Vagina (tissue), 2 donors: ENCODE data around the gene MLKL. TPM values are rescaled to one million over a fixed set of nuclear protein-coding genes. Genes with fewer than 3 reads are reported as not detected.

Experiments
- DNase-seq, 2 donors: peaks; one replicate each; pipeline ENCODE4 v3.0.0-alpha.2; 2017; ENCODE audit errors: extremely low spot score in 2 of 2
- H3K27ac ChIP-seq: fragments of 200-600 bp; sonication (generic); one replicate; pipeline ENCODE4 v1.5.1; 2019
- H3K27me3 ChIP-seq: fragments of 200-600 bp; sonication (generic); one replicate; pipeline ENCODE4 v1.5.1; 2019
- H3K36me3 ChIP-seq, 2 donors: fragments of 200-600 bp; sonication (generic); one replicate each; pipeline ENCODE4 v1.5.1; 2017 to 2019
- H3K4me1 ChIP-seq: fragments of 200-600 bp; sonication (generic); one replicate; pipeline ENCODE4 v1.5.1; 2019
- H3K4me3 ChIP-seq, 2 donors: fragments of 200-600 bp; sonication (generic); 1 replicate in 1 of 2; 2 replicates in 1 of 2; pipeline ENCODE4 v1.5.1; 2016 to 2019
- H3K9me3 ChIP-seq: fragments of 200-600 bp; sonication (generic); one replicate; pipeline ENCODE4 v1.5.1; 2019
- POLR2A ChIP-seq, 2 donors: fragments of 450-650 bp; IDR thresholded peaks; one replicate each; pipeline ENCODE4 v1.6.1; 2017; ENCODE audit warnings: antibody characterized with exemption in 2 of 2, mild to moderate bottlenecking in 2 of 2, moderate library complexity in 2 of 2
- POLR2AphosphoS5 ChIP-seq, 2 donors: sonication (generic); formaldehyde crosslinking; IDR thresholded peaks; one replicate each; pipeline ENCODE4 v1.9.0; 2017; ENCODE audit warnings: antibody characterized with exemption in 2 of 2, mild to moderate bottlenecking in 2 of 2, low read depth in 1 of 2; ENCODE audit not compliant: insufficient read depth in 1 of 2
- intact Hi-C: fragments of 100-400 bp; cut with DNase I; formaldehyde crosslinking; loops from one replicate; pipeline ENCODE4 v1.15.1; 2023
- total RNA-seq: library from RNA; depleted of rRNA; stranded (reverse); fragments of >200 nt; gene quantifications from one replicate; pipeline ENCODE4 v1.2.3, GENCODE V29; 2016
- TF ChIP-seq, protein P1 (sequence below), 3 experiments: fragments of 450-650 bp in 2 of 3; fragments of 200-600 bp in 1 of 3; sonication (generic) in 1 of 3; IDR thresholded peaks; one replicate each; pipeline ENCODE4 v1.5.1; 2017 to 2019; ENCODE audit warnings: antibody characterized with exemption in 3 of 3, mild to moderate bottlenecking in 2 of 3, moderate library complexity in 2 of 3

The MLKL gene
- total RNA-seq = 40.0 TPM

DNA sequence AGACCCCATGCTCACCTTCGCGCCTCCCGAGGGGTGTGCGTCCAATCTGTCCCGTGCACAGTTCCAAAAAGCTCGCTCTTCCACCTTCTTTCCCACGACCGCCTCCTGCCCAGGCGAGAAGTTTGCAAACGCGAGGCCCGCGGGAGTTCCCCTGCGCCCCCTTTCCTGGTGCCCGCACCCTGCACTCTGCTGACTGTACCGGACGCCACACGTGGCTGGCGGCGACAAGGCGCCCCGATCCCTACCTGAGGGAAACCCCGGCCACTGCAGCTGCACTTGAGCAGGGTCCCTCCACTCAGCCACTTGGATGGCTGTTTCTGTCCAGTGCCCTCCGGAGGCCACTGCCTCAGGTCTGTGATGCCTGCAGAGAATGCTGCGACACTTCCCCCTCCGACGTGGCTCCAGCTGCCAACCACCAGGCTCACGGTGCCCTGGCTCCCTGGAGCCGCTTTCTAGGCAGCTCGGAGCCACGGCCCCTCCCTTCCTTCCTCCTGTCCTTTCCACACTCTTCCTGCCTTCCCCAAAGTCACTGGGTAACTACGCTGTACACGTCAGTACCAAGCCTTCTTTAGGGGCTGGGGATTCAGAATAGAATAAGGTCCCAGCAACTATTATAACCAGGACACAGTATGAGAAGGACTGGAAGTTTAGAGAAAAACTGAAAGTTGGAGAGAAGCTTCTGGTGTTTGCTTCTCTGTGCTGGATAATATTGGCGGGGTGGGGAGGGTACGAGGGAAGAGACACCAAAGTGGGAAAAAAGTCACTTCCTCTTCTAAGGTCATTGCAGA lies at the start of gene MLKL:
MLKL (minus strand) TSS at position 425 of the 788 bp plus-strand sequence. CDS start 5,105 bp downstream, outside the sequence.
- no peak for DNase-seq
- Histone ChIP-seq H3K36me3 (no peaks in the 10 kb centered on the region), H3K27me3 (no peaks in the 10 kb centered on the region), H3K9me3 (no peaks in the 10 kb centered on the region), H3K4me1 (peaks cover 34% of the 10 kb centered on the region), H3K27ac (peak within 1 kb of the TSS; percentile 89), H3K4me3 (peak within 1 kb of the TSS; percentile 66 to 96)
- intact Hi-C loops = loop anchor here (10.0 kb wide), 1 partner anchor 164 kb away; no protein-coding TSS in a partner anchor
- TF ChIP-seq POLR2AphosphoS5 (IDR thresholded peaks at IDR 0.05; ENCODE audit: insufficient read depth in 1 of 2, low read depth in 1 of 2) (peak; percentile 76 to 83), POLR2A (IDR thresholded peaks at IDR 0.05) (no peak)
- TF ChIP-seq, protein P1, sequence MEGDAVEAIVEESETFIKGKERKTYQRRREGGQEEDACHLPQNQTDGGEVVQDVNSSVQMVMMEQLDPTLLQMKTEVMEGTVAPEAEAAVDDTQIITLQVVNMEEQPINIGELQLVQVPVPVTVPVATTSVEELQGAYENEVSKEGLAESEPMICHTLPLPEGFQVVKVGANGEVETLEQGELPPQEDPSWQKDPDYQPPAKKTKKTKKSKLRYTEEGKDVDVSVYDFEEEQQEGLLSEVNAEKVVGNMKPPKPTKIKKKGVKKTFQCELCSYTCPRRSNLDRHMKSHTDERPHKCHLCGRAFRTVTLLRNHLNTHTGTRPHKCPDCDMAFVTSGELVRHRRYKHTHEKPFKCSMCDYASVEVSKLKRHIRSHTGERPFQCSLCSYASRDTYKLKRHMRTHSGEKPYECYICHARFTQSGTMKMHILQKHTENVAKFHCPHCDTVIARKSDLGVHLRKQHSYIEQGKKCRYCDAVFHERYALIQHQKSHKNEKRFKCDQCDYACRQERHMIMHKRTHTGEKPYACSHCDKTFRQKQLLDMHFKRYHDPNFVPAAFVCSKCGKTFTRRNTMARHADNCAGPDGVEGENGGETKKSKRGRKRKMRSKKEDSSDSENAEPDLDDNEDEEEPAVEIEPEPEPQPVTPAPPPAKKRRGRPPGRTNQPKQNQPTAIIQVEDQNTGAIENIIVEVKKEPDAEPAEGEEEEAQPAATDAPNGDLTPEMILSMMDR (IDR thresholded peaks at IDR 0.05) = no peak

DNA sequence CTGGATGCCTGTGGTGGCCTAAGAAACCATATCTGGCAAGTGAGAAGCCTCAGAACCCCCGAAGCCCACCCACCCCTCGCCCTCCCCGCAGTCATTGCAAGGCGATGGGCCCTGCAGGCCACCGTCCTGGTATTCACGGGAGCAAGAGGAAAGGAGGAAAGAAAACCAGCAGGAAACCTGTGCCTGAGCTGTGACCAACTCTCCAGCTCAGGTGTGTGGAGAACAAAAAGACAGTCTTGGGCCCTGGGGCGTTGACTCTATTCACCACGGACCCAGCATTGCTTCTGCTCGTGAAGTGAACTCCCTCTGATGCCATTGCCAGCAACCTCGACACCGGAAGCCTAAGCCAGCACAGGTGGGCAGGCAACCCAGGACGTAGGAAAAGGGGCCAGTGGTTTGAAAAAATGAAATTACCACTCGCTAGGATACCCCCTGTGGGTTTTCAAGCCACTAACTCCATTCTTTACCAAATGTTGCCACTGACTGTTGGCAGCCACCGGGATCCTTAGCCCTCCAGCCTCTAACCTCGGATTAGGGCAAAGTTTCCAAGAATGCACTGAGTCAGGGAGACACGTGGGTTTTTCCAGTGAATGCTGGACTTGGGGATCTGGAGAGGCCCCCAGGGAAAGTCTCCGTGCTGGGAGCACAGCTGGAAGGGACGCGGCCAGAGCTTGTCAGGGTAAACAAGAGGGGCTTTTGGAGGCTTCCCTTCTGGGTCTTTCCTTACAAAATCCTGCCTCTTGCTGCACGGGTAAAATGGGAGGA lies 48.8 kb upstream of the MLKL start:
- Histone ChIP-seq H3K36me3 (no peaks in the 10 kb centered on the region), H3K9me3 (no peaks in the 10 kb centered on the region), H3K27me3 (no peaks in the 10 kb centered on the region), H3K27ac (no peak overlapping the region), H3K4me1 (no peaks in the 10 kb centered on the region), H3K4me3 (no peak overlapping the region)
- no peak for DNase-seq
- TF ChIP-seq POLR2A (IDR thresholded peaks at IDR 0.05) (no peak), POLR2AphosphoS5 (IDR thresholded peaks at IDR 0.05; ENCODE audit: insufficient read depth in 1 of 2, low read depth in 1 of 2) (no peak)
- TF ChIP-seq, protein P1 (IDR thresholded peaks at IDR 0.05) = no peak
- intact Hi-C loops = no loop called here

- Histone ChIP-seq H3K36me3 (no peaks in the 10 kb centered on the region), H3K27me3 (no peaks in the 10 kb centered on the region), H3K27ac (no peak overlapping the region), H3K4me1 (peaks cover 8% of the 10 kb centered on the region), H3K4me3 (no peak overlapping the region), H3K9me3 (no peaks in the 10 kb centered on the region)
- intact Hi-C loops = no loop called here
- DNase-seq = no peak
- TF ChIP-seq POLR2A (IDR thresholded peaks at IDR 0.05) = no peak
- TF ChIP-seq, protein P1 (IDR thresholded peaks at IDR 0.05) = no peak
- TF ChIP-seq POLR2AphosphoS5 (IDR thresholded peaks at IDR 0.05; ENCODE audit: insufficient read depth in 1 of 2, low read depth in 1 of 2) = no peak
Measured at GRCh38 chr16:74748616-74749026, 48.0 kb upstream of the MLKL start.

DNA sequence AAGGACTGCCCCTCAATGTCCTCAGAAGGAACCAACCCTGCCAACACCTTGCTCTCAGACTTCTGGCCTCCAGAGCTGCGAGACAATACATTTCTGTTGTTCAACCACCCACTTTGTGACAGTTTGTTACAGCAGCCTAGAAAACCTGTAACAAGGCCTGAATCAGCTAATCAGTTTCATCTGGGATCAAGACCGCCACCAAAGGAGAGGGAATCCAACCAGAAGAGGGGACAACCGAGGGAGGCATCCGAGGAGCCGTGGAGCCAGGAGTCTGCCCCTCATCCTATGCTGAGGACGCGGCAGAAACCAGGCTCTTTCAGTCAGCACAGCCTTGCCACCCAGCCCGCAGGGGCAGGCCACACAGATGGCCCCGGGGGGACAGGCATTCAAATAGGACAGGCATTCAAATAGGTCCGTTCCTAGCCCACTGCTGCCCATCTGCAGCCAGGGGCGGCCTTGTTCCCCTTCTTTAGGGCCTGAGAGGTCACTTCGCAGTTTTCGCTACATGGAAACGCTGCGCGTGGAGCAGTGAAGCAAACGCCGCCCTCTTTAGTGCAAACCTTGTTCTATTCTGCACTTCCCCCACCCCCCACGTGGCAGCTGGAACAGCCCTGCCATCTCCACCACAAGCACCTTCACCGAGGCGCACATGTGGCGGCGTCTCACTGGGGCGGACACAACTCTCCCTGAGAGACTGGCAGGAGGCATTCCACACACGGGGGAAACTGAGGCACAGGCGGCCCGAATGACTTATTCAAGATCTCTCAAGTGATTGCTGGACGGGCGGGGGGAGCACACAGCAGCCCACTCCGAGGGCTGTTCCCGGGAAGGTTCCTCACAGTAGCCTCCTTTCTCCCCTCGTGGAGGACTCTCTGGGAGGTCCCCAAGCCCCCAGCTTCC lies 47.3 kb upstream of the MLKL start:
- no peak for TF ChIP-seq POLR2A (IDR thresholded peaks at IDR 0.05)
- TF ChIP-seq, protein P1 (IDR thresholded peaks at IDR 0.05) = no peak
- no peak for TF ChIP-seq POLR2AphosphoS5 (IDR thresholded peaks at IDR 0.05; ENCODE audit: insufficient read depth in 1 of 2, low read depth in 1 of 2)
- Histone ChIP-seq H3K4me3 (no peak overlapping the region), H3K27ac (no peak overlapping the region), H3K27me3 (no peaks in the 10 kb centered on the region), H3K9me3 (no peaks in the 10 kb centered on the region), H3K36me3 (no peaks in the 10 kb centered on the region), H3K4me1 (peaks cover 14% of the 10 kb centered on the region)
- intact Hi-C loops = no loop called here
- DNase-seq = no peak
